Spinal cord (tissue), 10 donors: ENCODE data around the gene SRPX. TPM values are rescaled to one million over a fixed set of nuclear protein-coding genes. Genes with fewer than 3 reads are reported as not detected.
A peak's percentile ranks its signal among the peaks of the same experiment; 100 is the strongest.

Source experiments
- DNase-seq, 6 donors: peaks; one replicate each; pipeline versions ENCODE4 v3.0.0 to v3.0.0-alpha.2; 2013 to 2015; ENCODE audit warnings: low spot score in 6 of 6, low read depth in 4 of 6
- H3K27ac ChIP-seq: one replicate; pipeline ENCODE4 v1.5.1; 2013; ENCODE audit warnings: low read depth, low read length, control low read depth
- H3K27me3 ChIP-seq: one replicate; pipeline ENCODE4 v1.6.1; 2013; ENCODE audit warnings: low read length; ENCODE audit not compliant: control insufficient read depth, insufficient read depth
- H3K36me3 ChIP-seq: one replicate; pipeline ENCODE4 v1.6.1; 2013; ENCODE audit warnings: low read length; ENCODE audit not compliant: control insufficient read depth, insufficient read depth
- H3K4me1 ChIP-seq: one replicate; pipeline ENCODE4 v1.6.1; 2013; ENCODE audit warnings: low read length; ENCODE audit not compliant: control insufficient read depth, insufficient read depth
- H3K4me3 ChIP-seq: one replicate; pipeline ENCODE4 v1.5.1; 2013; ENCODE audit warnings: low read depth, low read length, control low read depth
- H3K9me3 ChIP-seq: one replicate; pipeline ENCODE4 v1.6.1; 2013; ENCODE audit warnings: low read length; ENCODE audit not compliant: control insufficient read depth, insufficient read depth
- WGBS: methylation state at CpG from one replicate; pipeline ENCODE4 v1.1.5; 2013; ENCODE audit warnings: missing lambda C conversion rate; ENCODE audit not compliant: insufficient coverage; 5-methylcytosine and 5-hydroxymethylcytosine counted together
- polyA plus RNA-seq, 2 donors: library from polyadenylated mRNA; unstranded; fragments of 120-200 nt; gene quantifications; one replicate each; pipeline ENCODE4 v1.2.1, GENCODE V29; 2013; ENCODE audit not compliant: insufficient read length in 2 of 2
- total RNA-seq, 2 donors: library from RNA; depleted of rRNA in 1 of 2; stranded (reverse); fragments of 120-200 nt in 1 of 2; fragments of >200 nt in 1 of 2; gene quantifications; one replicate each; pipeline versions ENCODE4 v1.2.3 to v1.2.4, GENCODE V29; 2013 to 2014
- donor health status: healthy.

SRPX gene
- total and polyA plus RNA-seq, 4 donors, result 7.3 to 41.8 (median 25.7) TPM

- no peak for DNase-seq
- H3K36me3 ChIP-seq, result no peaks in the 10 kb centered on the region
- H3K27me3 ChIP-seq, result peaks cover 3% of the 10 kb centered on the region
- no peaks in the 10 kb centered on the region for H3K4me1 ChIP-seq
- 20% methylated on average over 1 of the region's 6 CpGs for WGBS
- H3K9me3 ChIP-seq, result no peaks in the 10 kb centered on the region
- no peak overlapping the region for H3K4me3 ChIP-seq
- no peak overlapping the region for H3K27ac ChIP-seq
Observed at GRCh38 chrX:38236901-38237615, 16.4 kb upstream of the SRPX start.

GRCh38 chrX:38233891-38234667 lies 13.4 kb upstream of the SRPX start:
- Histone ChIP-seq H3K4me1 (no peaks in the 10 kb centered on the region), H3K4me3 (no peak overlapping the region), H3K9me3 (no peaks in the 10 kb centered on the region), H3K27me3 (peaks cover 3% of the 10 kb centered on the region), H3K36me3 (no peaks in the 10 kb centered on the region), H3K27ac (no peak overlapping the region)
- DNase-seq, result peak in 1 of 6 donors; percentile 8
- 60% methylated on average over 1 of the region's 3 CpGs for WGBS

- Histone ChIP-seq H3K4me3 (no peak overlapping the region), H3K27ac (no peak overlapping the region), H3K4me1 (no peaks in the 10 kb centered on the region), H3K9me3 (no peaks in the 10 kb centered on the region), H3K27me3 (peaks cover 6% of the 10 kb centered on the region), H3K36me3 (no peaks in the 10 kb centered on the region)
- DNase-seq, result no peak
- WGBS, result 54% methylated on average over 2 of the region's 3 CpGs
Observed at GRCh38 chrX:38232079-38232686, 11.5 kb upstream of the SRPX start.

DNA sequence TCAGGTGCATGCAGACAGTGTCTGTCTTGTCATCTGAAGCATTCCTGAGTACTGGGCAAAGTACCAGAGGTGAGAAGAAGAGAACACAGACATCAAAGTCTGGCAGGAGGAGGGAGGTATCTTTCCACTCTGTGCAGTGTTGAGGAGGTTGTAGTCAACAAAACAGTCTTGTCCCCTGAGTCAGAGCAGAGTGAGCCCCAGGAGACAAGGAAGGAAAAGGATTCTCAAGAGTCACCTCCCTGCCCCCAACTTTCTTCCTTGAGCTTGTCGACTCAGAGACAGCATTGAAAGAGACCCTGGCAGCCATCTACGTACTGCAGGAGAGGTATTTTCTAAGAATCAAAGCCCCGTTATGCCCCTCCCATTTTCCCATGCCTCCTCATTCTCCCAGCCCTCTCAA lies 4.4 kb upstream of the SRPX start:
- no peak overlapping the region for H3K4me3 ChIP-seq
- H3K36me3 ChIP-seq, result no peaks in the 10 kb centered on the region
- H3K4me1 ChIP-seq, result peaks cover 5% of the 10 kb centered on the region
- H3K27ac ChIP-seq, result no peak overlapping the region
- no peak for DNase-seq
- peaks cover 9% of the 10 kb centered on the region for H3K27me3 ChIP-seq
- WGBS, result no CpG with 5 or more reads among the region's 3 CpGs
- no peaks in the 10 kb centered on the region for H3K9me3 ChIP-seq

DNA sequence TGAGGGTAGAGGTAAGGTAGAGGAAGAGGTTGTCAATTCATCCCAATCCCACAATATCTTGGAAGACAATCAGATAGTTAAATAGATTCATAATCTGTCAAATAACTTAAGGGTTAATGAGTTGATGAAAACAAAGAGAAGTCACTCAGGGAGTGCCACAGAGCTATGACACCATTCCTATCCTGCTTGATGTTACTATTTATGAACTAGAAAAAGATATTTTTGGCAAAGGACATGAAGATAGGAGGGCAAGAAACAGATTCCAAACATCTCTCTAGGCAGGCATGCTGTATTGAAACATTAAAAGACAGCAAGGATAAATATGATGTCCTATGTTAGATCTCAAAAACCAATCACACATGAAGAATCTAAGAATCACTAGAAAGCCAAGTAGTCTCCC lies 3.5 kb upstream of the SRPX start:
- DNase-seq, result no peak
- H3K4me1 ChIP-seq, result peaks cover 9% of the 10 kb centered on the region
- H3K4me3 ChIP-seq, result no peak overlapping the region
- H3K9me3 ChIP-seq, result no peaks in the 10 kb centered on the region
- no peak overlapping the region for H3K27ac ChIP-seq
- peaks cover 18% of the 10 kb centered on the region for H3K27me3 ChIP-seq
- H3K36me3 ChIP-seq, result no peaks in the 10 kb centered on the region

DNA sequence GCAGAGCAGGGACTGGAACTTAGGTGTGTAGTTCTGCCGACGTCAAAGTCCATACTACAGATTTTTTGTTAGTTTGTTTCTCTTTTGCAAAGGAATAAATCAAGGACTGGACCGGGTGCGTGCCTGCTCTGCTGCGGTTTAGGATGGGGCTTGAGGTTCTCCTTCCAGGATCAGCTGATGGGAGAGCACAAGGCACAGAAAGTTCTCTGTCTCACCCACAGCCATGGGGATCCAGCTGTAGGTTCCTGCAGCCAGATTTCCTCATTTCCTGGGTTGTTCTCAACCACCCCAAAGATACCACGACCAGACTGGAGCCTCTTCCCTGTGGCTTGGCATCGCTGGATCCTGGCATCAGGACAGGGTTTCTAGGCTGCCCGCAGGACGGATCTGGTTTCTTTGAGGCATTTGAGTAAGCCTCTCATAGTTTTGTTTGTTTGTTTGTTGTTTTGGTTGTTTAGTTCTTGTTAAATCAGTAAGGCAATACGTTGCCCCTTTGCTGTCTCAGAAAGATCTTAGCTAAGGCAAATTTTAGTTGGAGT lies 789 bp upstream of the SRPX start:
- H3K4me3 ChIP-seq, result peak overlapping the region; percentile 43
- DNase-seq, result no peak
- H3K4me1 ChIP-seq, result peaks cover 9% of the 10 kb centered on the region
- no peaks in the 10 kb centered on the region for H3K9me3 ChIP-seq
- no peaks in the 10 kb centered on the region for H3K36me3 ChIP-seq
- peaks cover 23% of the 10 kb centered on the region for H3K27me3 ChIP-seq
- 65% methylated on average over 8 of the region's 10 CpGs for WGBS
- H3K27ac ChIP-seq, result no peak overlapping the region

- peak in 2 of 6 donors; percentile 55 to 61 for DNase-seq
- WGBS, result 25% methylated on average over 12 of the region's 14 CpGs
- peak overlapping the region; percentile 43 for H3K4me3 ChIP-seq
- no peaks in the 10 kb centered on the region for H3K9me3 ChIP-seq
- H3K4me1 ChIP-seq, result peaks cover 9% of the 10 kb centered on the region
- peaks cover 25% of the 10 kb centered on the region for H3K27me3 ChIP-seq
- H3K36me3 ChIP-seq, result no peaks in the 10 kb centered on the region
- H3K27ac ChIP-seq, result no peak overlapping the region
Observed at GRCh38 chrX:38220024-38220414, 652 bp downstream of the SRPX start.

- Histone ChIP-seq H3K4me1 (peaks cover 9% of the 10 kb centered on the region), H3K4me3 (no peak overlapping the region), H3K9me3 (no peaks in the 10 kb centered on the region), H3K36me3 (no peaks in the 10 kb centered on the region), H3K27me3 (peaks cover 25% of the 10 kb centered on the region), H3K27ac (no peak overlapping the region)
- 76% methylated on average over 3 of the region's 5 CpGs for WGBS
- DNase-seq, result no peak
Observed at GRCh38 chrX:38216642-38217041, 4.0 kb downstream of the SRPX start.

GRCh38 chrX:38214551-38215531 lies 5.8 kb downstream of the SRPX start:
- 63% methylated on average over 8 of the region's 11 CpGs for WGBS
- Histone ChIP-seq H3K36me3 (no peaks in the 10 kb centered on the region), H3K9me3 (no peaks in the 10 kb centered on the region), H3K27me3 (peaks cover 17% of the 10 kb centered on the region), H3K4me1 (peaks cover 2% of the 10 kb centered on the region), H3K27ac (no peak overlapping the region), H3K4me3 (no peak overlapping the region)
- DNase-seq, result no peak
